GM03348 (cell line): Measurements from ENCODE around the gene SLC8A1.

Experiments
- DNase-seq: peaks from one replicate; pipeline ENCODE4 v3.0.0; 2012; ENCODE audit warnings: low spot score

SLC8A1 gene

DNA sequence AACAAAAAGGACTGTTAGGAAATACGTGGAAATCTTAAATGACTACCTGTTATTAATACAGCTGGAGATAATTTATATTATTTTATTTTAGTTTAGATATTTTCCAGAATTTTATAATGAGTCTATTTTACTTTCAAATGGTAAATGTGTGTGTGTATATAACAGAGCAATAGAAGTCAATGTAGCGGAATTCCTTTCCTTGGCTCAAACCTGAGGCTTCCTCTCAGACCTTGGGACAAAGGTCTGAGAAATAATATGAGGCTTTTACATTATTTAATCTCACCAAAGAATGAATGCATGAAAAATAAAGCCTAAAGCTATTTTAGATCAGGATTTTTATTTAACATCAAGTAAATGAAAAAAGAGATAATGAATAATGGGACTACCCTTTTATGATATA lies 65.7 kb downstream of the SLC8A1 start:
- DNase-seq = no peak

DNA sequence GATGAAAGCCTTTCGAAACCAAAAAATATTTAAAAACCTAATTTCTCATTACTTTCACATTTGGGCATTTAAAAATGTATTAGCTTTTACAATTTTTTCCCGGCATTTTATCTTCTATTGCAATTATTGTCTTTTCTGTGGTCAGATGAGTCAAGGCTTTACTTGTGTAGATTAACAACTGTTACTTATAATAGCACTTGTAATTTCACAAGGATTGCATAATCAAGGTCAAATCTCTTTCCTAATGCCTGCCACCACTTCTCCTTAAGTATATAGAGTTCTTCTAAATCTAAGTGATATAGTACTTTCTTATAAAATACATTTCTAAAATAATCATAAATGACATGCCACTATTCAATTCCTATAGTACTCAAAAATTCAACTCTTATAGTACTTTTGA lies 67.2 kb downstream of the SLC8A1 start:
- peak; percentile 61 for DNase-seq

GRCh38 chr2:40384233-40384632 lies 67.7 kb downstream of the SLC8A1 start:
- no peak for DNase-seq

GRCh38 chr2:40380721-40381120 lies 71.2 kb downstream of the SLC8A1 start:
- DNase-seq = no peak

DNA sequence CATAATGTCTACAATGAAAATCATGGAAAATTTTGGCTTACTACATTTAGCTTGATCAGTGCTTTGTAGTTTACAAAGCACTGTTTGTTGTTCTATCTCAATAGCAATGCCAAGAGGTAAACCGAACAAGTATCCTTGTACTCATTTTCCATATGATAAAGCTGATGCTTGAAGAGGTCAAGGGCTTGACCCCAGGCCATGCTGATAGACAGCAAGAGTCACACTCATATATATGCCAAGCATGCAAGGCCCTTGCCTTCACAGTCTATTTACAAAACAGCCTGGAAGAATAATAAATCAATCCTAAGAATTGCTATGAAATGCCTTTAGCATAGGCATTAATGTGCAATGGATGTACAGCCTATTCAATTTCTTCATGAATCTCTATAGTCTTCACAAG lies 71.8 kb downstream of the SLC8A1 start:
- DNase-seq = no peak

- DNase-seq = no peak
Measured at GRCh38 chr2:40374543-40375240, 77.2 kb downstream of the SLC8A1 start.

DNA sequence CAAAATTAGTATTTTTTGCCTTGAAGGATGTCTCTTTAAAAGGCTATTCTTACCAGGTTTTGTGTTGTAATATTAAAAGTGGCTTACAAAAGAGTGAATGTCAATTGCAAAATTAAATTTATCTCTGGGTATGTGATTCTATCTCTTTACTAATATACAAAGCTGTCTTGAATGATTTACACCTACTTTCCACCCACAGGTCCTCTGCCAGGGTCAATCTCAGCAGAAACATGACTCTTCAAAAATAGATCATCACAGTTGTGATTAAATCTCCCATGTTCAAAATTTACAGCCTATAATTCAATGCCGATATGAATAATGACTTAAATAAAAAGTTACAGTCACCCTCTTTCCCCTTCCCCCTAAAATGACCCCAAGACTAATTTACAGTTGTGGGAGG lies 78.8 kb downstream of the SLC8A1 start:
- no peak for DNase-seq

GRCh38 chr2:40372283-40372985 lies 79.5 kb downstream of the SLC8A1 start:
- no peak for DNase-seq

GRCh38 chr2:40371525-40372282 lies 80.2 kb downstream of the SLC8A1 start:
- DNase-seq = peak; percentile 52

DNA sequence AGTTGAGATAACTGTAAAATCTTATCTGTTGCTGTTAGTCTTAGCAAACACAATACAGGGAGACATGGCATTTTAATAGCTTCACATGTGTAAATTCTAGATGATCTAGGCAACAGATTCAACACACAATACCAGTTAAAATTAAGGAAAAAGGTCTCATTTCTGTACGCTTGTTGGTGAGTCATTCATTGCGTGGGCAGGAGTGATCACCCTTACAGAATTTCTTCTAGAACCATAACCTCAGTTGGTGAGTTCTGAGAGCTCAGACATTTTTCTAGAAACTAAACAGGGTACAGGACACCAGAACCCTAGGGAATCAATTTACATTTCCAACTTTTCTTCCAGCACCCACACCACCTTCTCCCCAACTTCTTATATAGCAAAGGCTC lies 81.9 kb downstream of the SLC8A1 start:
- DNase-seq = peak; percentile 27

DNA sequence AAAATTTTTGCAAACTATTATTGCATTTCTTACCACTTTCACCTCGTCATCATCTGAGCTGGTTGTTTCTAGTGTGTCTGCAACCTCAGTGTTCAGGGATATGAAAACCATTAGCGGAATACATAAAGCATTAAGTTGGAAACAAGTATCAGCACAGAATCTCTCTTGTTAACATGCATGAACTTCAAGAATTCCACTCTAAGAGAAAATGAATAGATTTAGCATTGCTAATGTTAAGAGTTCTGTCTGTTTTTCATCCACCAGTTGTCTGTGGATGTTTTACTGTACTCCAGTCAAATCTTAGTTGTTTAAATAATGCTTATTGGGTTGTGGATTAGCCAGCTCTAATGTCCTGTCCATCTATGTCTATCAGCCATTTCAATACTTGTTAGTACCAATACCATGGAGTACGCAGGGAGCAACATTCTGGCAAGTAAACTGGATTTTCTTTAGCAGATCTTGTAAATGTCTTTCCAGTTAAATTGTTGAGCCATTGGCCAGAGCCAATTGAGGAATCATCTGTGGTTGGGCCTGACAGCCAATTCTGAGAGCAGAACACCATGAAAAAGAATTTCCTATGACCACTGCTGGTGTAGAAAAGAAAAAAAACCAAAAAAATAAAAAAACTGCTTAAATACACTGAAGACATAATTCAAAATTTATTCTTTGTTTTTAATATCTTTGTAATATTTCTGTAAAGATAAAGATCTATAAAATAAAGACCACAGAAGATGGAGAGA lies 82.5 kb downstream of the SLC8A1 start:
- DNase-seq = no peak

- DNase-seq = no peak
Measured at GRCh38 chr2:40367652-40368051, 84.2 kb downstream of the SLC8A1 start.

DNA sequence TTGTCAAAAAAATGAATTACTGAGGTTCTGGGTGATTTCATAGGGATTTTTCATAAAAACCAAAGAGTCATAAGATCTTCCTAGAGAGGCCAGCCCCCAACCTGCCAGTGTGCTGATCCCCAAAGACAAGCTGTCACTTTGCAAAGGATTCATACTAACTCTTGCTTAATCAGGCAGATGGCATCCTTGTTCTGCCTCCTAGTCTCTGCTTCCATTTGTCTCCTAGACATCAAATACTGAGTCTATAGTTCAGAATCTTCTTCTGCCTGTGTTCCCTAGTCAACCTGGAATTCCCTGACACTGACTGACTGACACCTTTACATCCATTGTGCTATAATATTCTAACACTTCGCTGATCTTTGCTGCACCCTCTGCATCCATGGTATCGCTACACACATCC lies 84.9 kb downstream of the SLC8A1 start:
- DNase-seq = no peak

DNA sequence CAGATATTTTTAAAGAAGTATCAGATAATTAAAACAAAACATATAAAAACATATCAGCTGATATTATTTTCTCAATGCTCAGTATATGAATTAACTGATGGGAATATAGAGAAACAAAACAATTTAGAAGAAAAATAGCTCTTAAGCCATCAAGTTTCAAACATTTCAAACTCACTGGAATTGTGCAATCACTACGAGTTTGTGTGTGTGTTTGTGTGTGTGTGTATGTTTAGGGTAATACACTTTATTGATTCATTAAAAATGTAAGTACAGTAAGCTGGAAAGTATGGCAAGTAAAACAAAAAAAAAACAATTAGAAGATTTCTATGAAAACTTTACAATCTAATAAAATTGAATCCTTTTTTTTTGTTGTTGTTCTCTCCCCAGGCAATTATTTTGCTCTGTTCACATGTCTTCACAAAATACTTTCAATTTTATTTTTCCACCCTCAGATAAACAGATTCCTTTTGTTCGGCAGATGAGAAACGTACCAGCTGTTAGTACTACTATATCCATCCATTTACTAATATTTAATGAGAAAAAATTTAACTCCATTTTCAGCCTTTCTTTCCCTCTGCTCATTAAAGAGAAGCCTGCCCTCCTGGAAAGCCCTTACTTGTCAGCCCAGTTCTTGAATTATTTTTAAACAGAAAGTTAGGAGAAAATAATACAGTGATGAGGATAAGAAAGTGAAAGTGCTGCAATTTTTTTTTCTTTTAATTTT lies 87.6 kb downstream of the SLC8A1 start:
- no peak for DNase-seq

DNA sequence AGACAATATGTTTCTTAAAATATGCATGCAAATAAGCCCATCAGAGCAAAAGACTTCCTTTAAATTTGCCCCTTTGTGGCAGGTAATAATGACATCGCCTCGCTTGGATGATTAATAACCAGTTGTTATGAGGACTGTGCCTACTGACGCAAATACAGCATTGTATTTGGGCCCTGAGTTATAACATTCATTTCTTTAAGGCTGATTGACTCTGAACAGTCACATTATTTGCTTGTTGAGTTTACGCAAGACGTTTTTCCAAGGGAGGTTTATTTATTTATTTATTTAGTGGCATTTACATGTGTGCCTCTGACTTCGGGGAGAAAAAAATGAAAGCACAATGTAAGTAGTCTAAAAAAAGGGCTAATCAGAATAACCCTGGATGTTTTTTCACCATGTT lies 88.3 kb downstream of the SLC8A1 start:
- DNase-seq = no peak

GRCh38 chr2:40363231-40363630 lies 88.7 kb downstream of the SLC8A1 start:
- DNase-seq = no peak

GRCh38 chr2:40361478-40361877 lies 90.4 kb downstream of the SLC8A1 start:
- DNase-seq = no peak

DNA sequence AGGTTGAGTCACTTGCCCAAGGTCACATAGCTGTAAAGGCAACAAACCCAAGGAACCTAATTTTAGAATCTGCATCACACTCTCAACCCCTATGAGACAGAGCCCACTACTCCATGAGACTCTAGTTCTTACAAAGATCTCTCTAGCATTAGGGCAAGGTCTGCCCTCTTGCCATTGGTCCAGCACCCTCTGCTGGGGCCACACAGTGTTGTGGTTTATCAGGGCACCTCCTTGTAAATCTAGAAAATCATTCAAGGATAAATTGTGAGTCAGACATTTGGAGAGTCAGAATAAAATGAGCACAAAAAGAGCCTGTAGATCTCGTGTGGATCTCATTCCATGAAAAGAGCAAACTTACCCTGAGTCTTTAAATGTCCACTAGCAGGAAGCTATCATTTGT lies 91.2 kb downstream of the SLC8A1 start:
- DNase-seq = no peak

DNA sequence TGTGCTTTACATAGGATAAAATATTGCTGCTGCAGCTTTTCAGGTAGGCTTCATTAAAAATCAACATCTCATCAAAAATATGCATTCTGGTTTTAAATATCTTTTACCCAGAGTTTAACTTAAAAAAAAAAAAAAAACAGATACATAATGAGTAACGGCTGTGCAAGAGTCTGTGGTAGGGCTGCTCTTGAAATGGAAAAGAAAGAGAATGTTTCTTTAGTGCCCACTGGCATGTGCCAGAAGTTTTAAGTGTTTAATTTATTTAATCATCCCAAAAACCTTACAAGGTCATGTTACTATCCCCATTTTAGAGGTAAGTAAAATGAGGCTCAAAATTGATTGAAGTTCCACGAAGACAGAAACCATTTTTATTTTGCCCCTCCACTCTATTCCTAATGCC lies 92.1 kb downstream of the SLC8A1 start:
- DNase-seq = no peak

DNA sequence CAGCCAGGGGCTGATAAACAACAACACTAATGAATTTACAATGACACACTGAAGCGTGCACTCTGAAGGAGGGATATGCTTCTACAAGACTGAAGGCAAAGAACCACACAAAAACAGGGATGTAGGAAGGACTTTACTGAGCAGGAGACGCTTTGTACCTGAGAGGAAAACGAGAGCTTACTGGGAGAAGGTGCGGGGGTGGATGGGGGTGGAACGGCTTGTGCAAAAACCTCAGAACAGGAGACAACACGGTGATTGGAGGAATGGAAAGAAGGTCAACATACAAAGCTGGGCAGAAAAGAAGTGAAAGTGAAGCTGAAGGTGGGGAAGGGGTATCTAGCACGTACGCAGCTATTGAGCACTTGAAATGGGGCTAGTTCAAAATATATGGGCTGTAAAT lies 93.1 kb downstream of the SLC8A1 start:
- no peak for DNase-seq

GRCh38 chr2:40357667-40358066 lies 94.2 kb downstream of the SLC8A1 start:
- no peak for DNase-seq

DNA sequence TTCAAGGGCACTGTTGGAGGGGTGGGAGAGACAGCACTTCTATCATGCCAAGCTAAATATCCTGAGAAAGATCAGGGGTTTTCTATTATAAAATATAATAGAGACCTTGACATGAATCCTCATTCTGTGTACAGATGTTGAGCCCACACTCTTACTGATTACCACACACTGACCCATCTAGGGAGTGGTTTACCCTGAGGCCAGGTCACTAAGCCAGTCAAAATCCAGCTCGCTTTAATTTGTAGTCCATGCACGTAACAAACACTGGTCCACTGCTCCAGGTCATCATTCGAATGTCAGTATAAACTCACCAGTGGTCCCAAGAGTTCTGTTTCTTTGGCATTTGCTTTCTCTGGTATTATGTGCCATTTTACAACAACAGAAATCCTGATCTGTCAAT lies 96.4 kb downstream of the SLC8A1 start:
- DNase-seq = no peak
